Activated T-cell treated with anti-CD3 and anti-CD28 coated beads for 48 hours (primary cell): ENCODE data around the gene MCL1.
A peak's percentile ranks its signal among the peaks of the same experiment; 100 is the strongest.
"Not testable (repeated sequence)": the region's sequence is repeated elsewhere in the genome, so short reads cannot be mapped to it uniquely, and the experiment has no call there.

ENCODE experiments used
- DNase-seq: peaks from one replicate; pipeline ENCODE4 v3.0.0-alpha.2; 2020; ENCODE audit warnings: low read depth

Gene MCL1

GRCh38 chr1:150579110-150579944 lies at the start of gene MCL1:
MCL1 (minus strand) TSS chr1:150579610; CDS start chr1:150579530, 80 bp downstream.
- peak; percentile 87 for DNase-seq

DNA sequence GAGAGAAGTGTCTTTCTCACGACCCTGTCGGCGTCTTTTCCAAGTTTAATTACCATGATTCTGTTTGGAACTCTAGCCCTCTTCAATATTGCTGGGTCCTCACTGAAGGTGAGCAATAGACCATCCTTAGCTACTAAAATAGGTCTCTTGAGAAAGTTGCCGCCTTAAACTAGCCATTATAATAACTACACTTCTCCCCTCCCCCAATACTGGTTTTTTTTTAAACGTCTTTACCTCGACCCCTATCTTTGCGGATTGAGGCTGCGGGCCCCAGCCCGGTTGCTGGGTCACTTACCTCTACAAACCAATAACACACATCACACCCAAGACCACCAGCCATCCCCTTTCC lies 49.3 kb upstream of the MCL1 start:
- no peak for DNase-seq

DNA sequence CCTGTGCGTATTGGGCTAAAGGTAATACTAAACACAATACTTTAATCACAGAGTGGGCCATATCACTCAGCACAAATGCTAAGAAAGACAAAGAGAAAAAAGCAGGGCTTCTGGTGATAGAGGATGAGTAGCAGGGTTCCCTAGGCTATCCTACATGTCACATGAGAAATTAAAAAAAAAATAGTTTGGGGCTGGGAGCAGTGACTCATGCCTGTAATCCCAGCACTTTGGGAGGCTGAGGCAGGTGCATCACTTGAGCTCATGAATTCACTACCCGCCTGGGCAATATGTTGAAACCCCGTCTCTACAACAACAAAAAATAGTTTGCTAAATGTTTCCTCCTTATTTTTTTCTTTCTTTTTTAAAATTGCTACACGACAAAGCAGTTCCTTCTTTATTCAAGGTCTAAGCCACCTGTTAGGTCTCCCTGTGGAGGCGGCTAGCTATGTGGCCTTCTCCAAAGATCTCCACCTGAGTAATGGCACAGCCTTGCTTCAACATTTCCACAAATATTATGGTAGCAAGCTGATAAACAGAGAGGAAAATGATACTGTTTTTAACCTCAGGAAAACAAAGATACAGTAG lies 48.5 kb upstream of the MCL1 start:
- DNase-seq, result no peak

DNA sequence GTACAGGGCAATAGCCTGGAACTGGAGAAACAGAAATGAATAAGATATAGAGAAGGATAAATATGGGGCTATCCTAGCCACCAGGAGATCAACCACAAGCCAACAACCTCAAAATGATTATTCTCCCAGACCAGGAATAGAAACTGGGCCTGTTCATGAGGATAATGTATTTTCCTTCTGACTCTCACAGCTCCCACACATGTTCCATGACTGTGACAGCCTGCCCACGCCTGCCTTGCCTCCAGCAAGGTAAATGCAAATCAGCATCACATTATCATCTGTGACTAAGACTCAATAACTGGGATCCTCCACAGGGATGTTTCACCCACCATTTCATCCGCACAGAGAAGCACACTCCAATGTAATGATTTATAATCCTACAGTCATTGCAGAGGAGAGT lies 46.7 kb upstream of the MCL1 start:
- DNase-seq, result no peak

DNA sequence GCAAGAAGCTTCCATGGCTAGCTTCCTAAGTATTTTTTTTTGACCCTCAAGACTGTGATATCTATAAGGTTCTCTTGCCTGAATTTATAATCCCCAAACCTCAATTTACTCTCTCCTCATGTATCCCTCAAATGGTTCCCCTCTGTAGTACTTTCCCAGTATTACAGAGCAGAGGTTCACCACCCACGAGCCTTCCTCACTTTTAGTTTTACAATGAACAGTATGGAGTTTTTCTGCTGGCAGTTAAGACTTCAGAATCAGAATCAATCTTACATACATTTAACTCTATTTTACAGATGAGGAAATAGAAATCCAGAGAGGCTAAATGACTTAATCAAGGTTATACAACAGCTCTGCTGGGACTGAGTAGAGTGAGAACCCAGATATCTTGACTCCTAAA lies 45.1 kb upstream of the MCL1 start:
- not testable (repeated sequence) for DNase-seq

GRCh38 chr1:150624134-150624533 lies 44.7 kb upstream of the MCL1 start:
- DNase-seq, result not testable (repeated sequence)

- no peak for DNase-seq
Observed at GRCh38 chr1:150622303-150622975, 43.0 kb upstream of the MCL1 start.

DNA sequence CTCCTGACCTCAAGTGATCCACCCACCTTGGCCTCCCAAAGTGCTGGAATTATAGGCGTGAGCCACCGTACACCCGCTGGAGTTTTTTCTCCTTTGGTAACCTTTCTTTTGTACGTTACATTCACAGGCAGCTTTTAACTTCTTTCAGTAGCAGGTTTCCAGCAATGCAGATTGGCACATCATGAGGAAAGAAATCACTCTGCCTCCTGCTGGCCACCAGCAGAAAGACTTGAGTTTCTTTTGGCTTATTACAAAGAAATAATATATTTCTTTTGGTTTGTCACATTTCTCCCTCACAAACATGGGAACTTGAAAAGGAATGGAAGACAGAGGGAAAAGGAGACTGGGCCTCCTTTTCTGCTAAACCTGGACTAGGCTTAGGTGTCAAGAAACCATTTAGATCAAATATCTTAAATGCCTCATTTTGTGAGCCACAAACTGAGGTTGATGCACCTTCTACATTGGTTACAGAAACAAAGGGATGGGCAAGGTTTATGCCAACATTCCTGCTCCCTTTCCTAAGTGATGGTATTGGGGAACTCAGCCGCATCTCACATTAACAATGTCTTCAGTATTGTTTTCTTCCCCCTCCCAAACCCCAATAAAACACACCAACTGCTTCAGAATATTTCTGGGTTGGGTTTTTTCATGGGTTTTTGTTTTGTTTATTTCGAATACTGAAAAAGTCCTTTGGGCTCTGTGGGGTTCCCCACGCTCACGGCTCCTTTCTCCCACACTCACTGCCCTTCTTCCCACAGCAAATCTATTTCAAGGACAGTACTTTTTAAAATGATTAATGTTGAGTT lies 42.3 kb upstream of the MCL1 start:
- no peak for DNase-seq

- DNase-seq, result no peak
Observed at GRCh38 chr1:150620919-150621318, 41.5 kb upstream of the MCL1 start.

DNA sequence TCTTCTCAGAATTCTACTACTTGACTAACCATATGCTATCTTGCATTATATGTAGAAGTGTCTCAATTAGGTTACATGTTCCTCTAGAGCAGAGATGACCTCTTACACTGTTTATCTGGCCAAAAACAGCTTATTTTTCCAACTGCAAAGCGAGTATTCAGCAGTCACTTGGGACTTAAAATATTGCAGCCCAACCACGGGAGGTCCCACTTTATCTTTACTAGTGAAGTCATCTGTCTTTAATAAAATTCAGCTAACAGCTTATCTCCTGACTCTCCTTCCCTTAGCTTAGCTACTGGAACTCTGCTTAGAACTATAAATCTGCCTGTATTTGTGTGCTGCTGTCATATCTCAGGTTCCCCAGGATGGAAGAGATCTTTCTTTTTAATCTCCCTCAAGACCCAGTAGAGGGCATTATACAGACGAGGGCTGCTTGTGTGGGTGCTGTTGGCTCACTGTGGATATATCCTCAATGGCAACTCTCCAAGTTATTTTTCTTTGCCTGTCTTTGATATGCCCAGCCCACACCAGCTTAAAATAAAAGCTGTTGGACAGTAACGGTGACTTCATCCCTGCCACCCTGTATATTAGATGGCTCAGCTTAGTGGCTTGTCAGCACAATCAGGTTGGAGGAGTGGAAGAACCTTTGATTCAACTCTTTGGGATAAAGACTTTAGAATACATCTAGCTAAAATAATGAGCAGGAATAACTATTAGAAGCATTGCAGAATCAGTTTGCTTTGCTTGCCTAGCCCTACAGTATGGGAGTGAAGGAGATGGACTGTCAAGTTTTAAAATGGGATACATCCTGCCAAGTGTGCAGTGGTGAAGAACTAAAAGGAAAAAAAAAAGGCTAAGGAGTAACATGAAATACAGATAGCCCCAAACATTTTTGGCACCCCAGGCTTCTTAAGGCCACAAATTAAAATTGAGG lies 40.4 kb upstream of the MCL1 start:
- no peak for DNase-seq

GRCh38 chr1:150615346-150616201 lies 36.2 kb upstream of the MCL1 start:
- DNase-seq, result no peak

GRCh38 chr1:150613061-150613920 lies 33.9 kb upstream of the MCL1 start:
- DNase-seq, result no peak

- DNase-seq, result no peak
Observed at GRCh38 chr1:150612014-150612345, 32.6 kb upstream of the MCL1 start.

- DNase-seq, result no peak
Observed at GRCh38 chr1:150610576-150610975, 31.2 kb upstream of the MCL1 start.

DNA sequence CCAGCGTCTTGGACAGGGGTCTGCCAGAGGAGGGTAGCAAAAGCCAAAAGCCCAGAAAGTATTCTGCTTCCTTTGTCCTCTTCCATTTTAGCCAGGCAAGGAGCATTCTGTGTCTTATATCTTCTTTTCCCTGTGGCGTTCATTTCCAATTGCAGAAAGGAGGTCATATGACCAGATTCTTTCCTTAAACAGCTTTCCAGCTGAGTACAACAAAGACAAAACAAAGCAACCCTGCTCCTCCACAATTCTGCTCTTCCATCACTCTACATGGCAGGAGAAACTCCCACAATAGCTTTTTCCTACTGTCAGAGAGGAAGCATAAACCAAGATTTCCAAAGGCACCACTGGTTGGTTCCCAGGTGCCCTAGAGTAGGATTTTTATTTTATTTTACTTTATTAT lies 30.3 kb upstream of the MCL1 start:
- no peak for DNase-seq

GRCh38 chr1:150606463-150607142 lies 27.2 kb upstream of the MCL1 start:
- DNase-seq, result no peak

- DNase-seq, result not testable (repeated sequence)
Observed at GRCh38 chr1:150605451-150605731, 26.0 kb upstream of the MCL1 start.

GRCh38 chr1:150604226-150604588 lies 24.8 kb upstream of the MCL1 start:
- DNase-seq, result no peak

- DNase-seq, result no peak
Observed at GRCh38 chr1:150603711-150604110, 24.3 kb upstream of the MCL1 start.
